OCI-LY3 (cell line): ENCODE measurements around the gene CLEC4D.
A peak's percentile ranks its signal among the peaks of the same experiment; 100 is the strongest.
"Not testable (repeated sequence)": the region's sequence is repeated elsewhere in the genome, so short reads cannot be mapped to it uniquely, and the experiment has no call there.

Experiments
- H2AFZ ChIP-seq: fragments of 200-600, 300-600 bp; shearing (Covaris generic); 2 replicates; pipeline ENCODE4 v1.6.0; 2014; ENCODE audit warnings: antibody characterized with exemption, low read depth, low read length
- H3K27ac ChIP-seq: fragments of 200-600, 300-600 bp; sonication (generic); 2 replicates; pipeline ENCODE4 v1.5.1; 2014; ENCODE audit warnings: mild to moderate bottlenecking, low read length, moderate library complexity, mixed read lengths
- H3K27me3 ChIP-seq: fragments of 200-600, 300-600 bp; sonication (generic); 2 replicates; pipeline ENCODE4 v1.6.1; 2014; ENCODE audit warnings: low read depth, low read length, mixed read lengths
- H3K36me3 ChIP-seq: fragments of 200-600, 300-600 bp; sonication (generic); replicated peaks from 2 replicates; pipeline ENCODE3; 2014; ENCODE audit warnings: low read depth, low read length, mixed read lengths
- H3K4me1 ChIP-seq: fragments of 300-600, 200-600 bp; sonication (generic); 2 replicates; pipeline ENCODE4 v1.6.1; 2014; ENCODE audit warnings: low read length, mixed read lengths
- H3K4me2 ChIP-seq: fragments of 200-600, 300-600 bp; sonication (generic); 2 replicates; pipeline ENCODE4 v1.6.1; 2014; ENCODE audit warnings: low read length, mixed read lengths
- H3K4me3 ChIP-seq: fragments of 300-600, 200-600 bp; sonication (generic); 2 replicates; pipeline ENCODE4 v1.5.1; 2014; ENCODE audit warnings: antibody characterized with exemption, mild to moderate bottlenecking, low read length, moderate library complexity
- H3K79me2 ChIP-seq: fragments of 300-600, 200-600 bp; shearing (Covaris generic); 2 replicates; pipeline ENCODE4 v1.6.1; 2014; ENCODE audit warnings: mild to moderate bottlenecking, low read length, mixed read lengths
- H3K9ac ChIP-seq: fragments of 300-600, 200-600 bp; shearing (Covaris generic); 2 replicates; pipeline ENCODE4 v1.6.0; 2014; ENCODE audit warnings: mild to moderate bottlenecking, low read length, moderate library complexity
- H3K9me3 ChIP-seq: fragments of 200-600, 300-600 bp; shearing (Covaris generic); 2 replicates; pipeline ENCODE4 v1.6.1; 2014; ENCODE audit warnings: low read length, mixed read lengths; ENCODE audit not compliant: insufficient read depth
- H4K20me1 ChIP-seq: fragments of 200-600, 300-600 bp; sonication (generic); 2 replicates; pipeline ENCODE4 v1.6.1; 2016; ENCODE audit warnings: low read length, mixed read lengths; ENCODE audit not compliant: insufficient read depth
- EZH2phosphoT487 ChIP-seq: fragments of 200-600 bp; shearing (Covaris generic); IDR thresholded peaks from 2 replicates; pipeline ENCODE4 v1.6.1; 2018; ENCODE audit warnings: antibody characterized with exemption, mixed run types, low read depth
- TF ChIP-seq, protein P1 (sequence below): fragments of 200-600, 300-600 bp; sonication (generic); IDR thresholded peaks from 2 replicates; pipeline ENCODE4 v1.5.1; 2014; ENCODE audit warnings: antibody characterized with exemption, low read length, low read depth

CLEC4D gene

DNA sequence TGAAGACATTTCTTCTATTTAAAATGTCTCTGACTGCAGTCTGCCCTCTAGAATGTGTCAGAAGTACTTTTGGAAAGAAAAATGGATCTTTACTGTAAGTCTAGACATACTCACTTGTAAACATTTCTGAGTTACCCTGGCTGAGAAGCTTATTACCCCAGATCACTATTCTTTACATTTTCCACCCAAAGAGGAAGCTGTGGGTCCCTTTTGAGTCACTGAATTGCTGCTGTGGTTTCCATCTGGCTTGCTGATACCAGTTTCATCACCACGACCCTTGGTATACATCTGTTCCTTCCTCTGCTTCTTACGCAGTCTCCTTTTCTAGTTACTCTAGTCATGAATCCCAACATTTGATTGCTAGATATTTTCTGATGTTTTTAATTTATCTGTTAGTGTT, 20.2 kb upstream of the CLEC4D start:
- Histone ChIP-seq H3K9me3 (no peaks in the 10 kb centered on the region), H3K4me2 (peak overlapping the region; percentile 66), H3K79me2 (no peaks in the 10 kb centered on the region), H3K4me1 (peaks cover 34% of the 10 kb centered on the region), H3K9ac (no peak overlapping the region), H3K27ac (peak overlapping the region; percentile 32), H3K4me3 (peak overlapping the region; percentile 30), H3K36me3 (no peaks in the 10 kb centered on the region), H4K20me1 (no peaks in the 10 kb centered on the region), H2AFZ (no peak overlapping the region), H3K27me3 (peaks cover 79% of the 10 kb centered on the region)
- TF ChIP-seq, protein P1, sequence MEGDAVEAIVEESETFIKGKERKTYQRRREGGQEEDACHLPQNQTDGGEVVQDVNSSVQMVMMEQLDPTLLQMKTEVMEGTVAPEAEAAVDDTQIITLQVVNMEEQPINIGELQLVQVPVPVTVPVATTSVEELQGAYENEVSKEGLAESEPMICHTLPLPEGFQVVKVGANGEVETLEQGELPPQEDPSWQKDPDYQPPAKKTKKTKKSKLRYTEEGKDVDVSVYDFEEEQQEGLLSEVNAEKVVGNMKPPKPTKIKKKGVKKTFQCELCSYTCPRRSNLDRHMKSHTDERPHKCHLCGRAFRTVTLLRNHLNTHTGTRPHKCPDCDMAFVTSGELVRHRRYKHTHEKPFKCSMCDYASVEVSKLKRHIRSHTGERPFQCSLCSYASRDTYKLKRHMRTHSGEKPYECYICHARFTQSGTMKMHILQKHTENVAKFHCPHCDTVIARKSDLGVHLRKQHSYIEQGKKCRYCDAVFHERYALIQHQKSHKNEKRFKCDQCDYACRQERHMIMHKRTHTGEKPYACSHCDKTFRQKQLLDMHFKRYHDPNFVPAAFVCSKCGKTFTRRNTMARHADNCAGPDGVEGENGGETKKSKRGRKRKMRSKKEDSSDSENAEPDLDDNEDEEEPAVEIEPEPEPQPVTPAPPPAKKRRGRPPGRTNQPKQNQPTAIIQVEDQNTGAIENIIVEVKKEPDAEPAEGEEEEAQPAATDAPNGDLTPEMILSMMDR = no peak

DNA sequence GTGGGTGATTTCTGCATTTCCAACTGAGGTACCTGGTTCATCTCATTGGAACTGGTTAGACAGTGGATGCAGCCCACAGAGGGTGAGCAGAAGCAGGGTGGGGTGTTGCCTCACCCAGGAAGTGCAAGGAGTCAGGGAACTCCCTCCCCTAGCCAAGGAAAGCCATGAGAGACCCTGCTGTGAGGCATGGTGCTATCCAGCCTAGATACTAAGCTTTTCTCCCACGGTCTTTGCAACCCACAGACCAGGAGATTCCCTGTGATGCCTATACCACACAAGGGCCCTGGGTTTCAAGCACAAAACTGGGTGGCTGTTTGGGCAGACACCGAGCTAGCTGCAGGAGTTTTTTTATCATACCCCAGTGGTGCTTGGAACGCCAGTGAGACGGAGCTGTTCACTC, 17.6 kb upstream of the CLEC4D start:
- not testable (repeated sequence) for H3K4me3 ChIP-seq, H3K9ac ChIP-seq, H4K20me1 ChIP-seq

DNA sequence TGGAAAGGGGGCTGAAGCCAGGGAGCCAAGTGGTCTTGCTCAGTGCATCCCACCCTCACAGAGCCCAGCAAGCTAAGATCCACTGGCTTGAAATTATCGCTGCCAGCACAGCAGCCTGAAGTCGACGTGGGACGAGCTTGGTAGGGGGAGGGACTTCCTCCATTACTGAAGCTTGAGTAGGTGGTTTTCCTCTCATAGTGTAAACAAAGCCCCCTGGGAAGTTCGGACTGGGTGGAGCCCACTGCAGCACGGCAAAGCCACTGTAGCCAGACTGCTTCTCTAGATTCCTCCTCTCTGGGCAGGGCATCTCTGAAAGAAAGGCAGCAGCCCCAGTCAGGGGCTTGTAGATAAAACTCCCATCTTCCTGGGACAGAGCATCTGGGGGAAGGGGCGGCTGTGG, 17.2 kb upstream of the CLEC4D start:
- H3K4me1 ChIP-seq = peaks cover 34% of the 10 kb centered on the region
- not testable (repeated sequence) for H4K20me1 ChIP-seq, H3K4me3 ChIP-seq, H3K36me3 ChIP-seq, H3K4me2 ChIP-seq, H3K9me3 ChIP-seq, H2AFZ ChIP-seq, H3K27ac ChIP-seq, H3K79me2 ChIP-seq, H3K9ac ChIP-seq
- H3K27me3 ChIP-seq = peaks cover 70% of the 10 kb centered on the region

More for the DNA sequence above, 17.6 kb upstream of the CLEC4D start:
- H3K36me3 ChIP-seq, H2AFZ ChIP-seq, H3K9me3 ChIP-seq, H3K4me2 ChIP-seq, H3K79me2 ChIP-seq, H3K27ac ChIP-seq: not testable (repeated sequence)
- H3K4me1 ChIP-seq = peaks cover 34% of the 10 kb centered on the region
- H3K27me3 ChIP-seq = peaks cover 74% of the 10 kb centered on the region

DNA sequence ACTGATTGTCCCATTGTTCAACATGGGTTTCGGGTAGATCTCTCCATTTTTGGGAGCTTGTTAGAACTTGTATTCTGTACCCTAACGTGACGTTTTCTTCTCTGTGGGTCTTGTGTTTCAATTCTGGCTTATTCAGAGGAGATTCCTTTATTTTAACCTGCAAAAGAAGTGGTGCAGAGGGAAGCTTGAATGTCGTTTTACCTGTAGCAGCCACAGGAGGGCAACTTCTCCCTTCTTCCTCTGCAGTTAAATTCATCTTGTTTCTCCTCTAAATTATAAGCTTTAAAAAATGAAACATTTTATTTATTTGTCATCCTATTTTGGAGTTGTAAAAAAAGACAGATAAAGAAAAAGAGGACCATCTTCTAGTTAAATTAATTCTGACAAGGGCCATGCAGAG, 13.7 kb upstream of the CLEC4D start:
- Histone ChIP-seq H2AFZ (no peak overlapping the region), H3K27me3 (peaks cover 47% of the 10 kb centered on the region)

DNA sequence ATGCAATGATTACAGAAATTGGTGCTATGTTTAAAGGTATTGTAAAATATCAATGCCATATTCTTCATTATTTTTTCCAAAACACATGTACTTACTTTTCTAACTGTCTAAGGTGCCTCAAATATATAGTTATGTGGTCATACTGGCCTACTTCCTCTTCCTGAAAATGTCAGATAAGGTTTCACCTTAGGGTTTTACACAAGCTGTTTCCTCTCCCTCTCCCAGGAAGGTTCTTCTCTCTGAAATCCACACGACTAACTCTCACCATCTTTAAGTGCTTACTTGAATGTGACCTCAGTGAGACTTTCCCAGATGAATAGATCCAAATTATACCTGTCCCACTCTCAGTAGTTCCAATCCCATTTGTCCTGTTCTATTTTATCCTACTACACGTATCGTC, 11.6 kb upstream of the CLEC4D start:
- peaks cover 10% of the 10 kb centered on the region for H3K4me1 ChIP-seq
- peak overlapping the region; percentile 55 for H2AFZ ChIP-seq
- no peaks in the 10 kb centered on the region; the same call in 1 of the 2 replicates for H4K20me1 ChIP-seq
- no peak overlapping the region for H3K4me3 ChIP-seq
- peaks cover 36% of the 10 kb centered on the region for H3K27me3 ChIP-seq
- TF ChIP-seq, protein P1 = no peak
- no peak for TF ChIP-seq EZH2phosphoT487
- no peaks in the 10 kb centered on the region for H3K36me3 ChIP-seq
- no peak overlapping the region for H3K27ac ChIP-seq
- H3K79me2 ChIP-seq = no peaks in the 10 kb centered on the region
- H3K9me3 ChIP-seq = no peaks in the 10 kb centered on the region
- no peak overlapping the region for H3K9ac ChIP-seq
- peak overlapping the region; percentile 20; the same call in 1 of the 2 replicates for H3K4me2 ChIP-seq

More for the DNA sequence above, 13.7 kb upstream of the CLEC4D start:
- no peaks in the 10 kb centered on the region for H3K36me3 ChIP-seq
- TF ChIP-seq EZH2phosphoT487 = no peak
- TF ChIP-seq, protein P1 = peak; percentile 66
- no peak overlapping the region for H3K4me3 ChIP-seq
- H4K20me1 ChIP-seq = no peaks in the 10 kb centered on the region; the same call in 1 of the 2 replicates
- no peaks in the 10 kb centered on the region for H3K79me2 ChIP-seq
- no peak overlapping the region for H3K9ac ChIP-seq
- no peaks in the 10 kb centered on the region for H3K9me3 ChIP-seq
- H3K4me2 ChIP-seq = no peak overlapping the region
- H3K27ac ChIP-seq = no peak overlapping the region
- H3K4me1 ChIP-seq = peaks cover 18% of the 10 kb centered on the region
